GM19467 (cell line): ENCODE measurements around the gene EDC3.

ENCODE experiments used
- ATAC-seq: cut with Tn5 transposase; IDR thresholded peaks from one replicate; pipeline ENCODE4 v1.9.1; 2021; ENCODE audit warnings: mild to moderate bottlenecking, moderate library complexity; ENCODE audit not compliant: unreplicated experiment

EDC3 gene

DNA sequence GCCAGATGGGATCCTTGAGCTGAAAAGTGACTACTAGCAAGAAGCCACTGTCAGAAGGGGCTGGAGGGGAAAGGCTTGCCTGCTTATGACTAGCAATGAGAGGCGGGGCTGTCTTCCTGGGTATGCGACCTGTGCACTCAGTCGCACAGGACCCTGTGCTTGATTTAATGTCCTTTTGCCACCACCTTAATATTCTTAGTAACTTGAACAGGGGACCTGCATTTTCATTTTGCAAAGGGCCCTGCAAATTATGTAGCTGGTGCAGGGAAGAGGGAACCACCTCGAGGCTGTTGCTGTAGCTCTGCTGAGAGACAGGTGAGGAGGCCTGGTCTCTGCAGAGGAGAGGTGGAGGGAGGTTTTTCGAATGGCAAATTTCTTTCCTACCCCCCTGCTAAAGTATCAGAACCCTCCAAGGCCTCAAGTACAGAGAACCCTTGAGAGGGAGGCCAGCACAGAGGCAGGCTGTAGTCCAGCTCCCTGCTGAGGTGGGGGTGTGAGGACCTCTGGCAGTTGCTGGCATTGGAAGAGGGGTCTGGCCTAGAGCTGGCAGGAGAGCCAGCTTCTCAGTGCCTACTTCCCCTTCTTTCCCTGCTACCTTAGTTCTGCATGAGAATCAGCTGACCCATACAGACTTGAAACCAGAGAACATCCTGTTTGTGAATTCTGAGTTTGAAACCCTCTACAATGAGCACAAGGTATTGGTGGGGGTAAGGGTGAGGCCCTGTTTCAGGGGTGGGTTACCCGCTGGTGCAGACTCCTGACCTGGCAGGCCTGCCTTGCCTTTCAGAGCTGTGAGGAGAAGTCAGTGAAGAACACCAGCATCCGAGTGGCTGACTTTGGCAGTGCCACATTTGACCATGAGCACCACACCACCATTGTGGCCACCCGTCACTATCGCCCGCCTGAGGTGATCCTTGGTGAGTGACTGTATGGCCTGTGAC lies 68.8 kb downstream of the EDC3 start:
- ATAC-seq = no peak

DNA sequence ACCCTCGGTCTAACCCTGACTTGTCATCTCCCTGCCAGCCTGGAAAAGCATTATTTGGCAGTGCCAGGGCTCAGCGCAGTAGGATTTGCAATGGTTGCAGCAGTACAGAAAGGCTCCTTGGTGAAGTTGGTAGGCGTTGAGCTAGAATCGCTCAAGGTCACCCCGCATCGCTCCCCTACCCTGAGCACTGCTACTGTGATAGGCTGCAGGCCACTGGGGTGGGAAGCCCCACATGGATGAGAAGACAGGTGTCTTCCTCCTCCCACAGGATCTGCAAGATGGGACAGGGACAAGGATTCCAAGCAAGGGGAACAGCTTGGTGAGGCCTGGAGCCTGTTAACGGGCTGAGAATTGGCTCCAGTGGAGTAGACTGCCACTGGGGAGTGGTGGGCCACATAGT lies 69.5 kb downstream of the EDC3 start:
- no peak for ATAC-seq

DNA sequence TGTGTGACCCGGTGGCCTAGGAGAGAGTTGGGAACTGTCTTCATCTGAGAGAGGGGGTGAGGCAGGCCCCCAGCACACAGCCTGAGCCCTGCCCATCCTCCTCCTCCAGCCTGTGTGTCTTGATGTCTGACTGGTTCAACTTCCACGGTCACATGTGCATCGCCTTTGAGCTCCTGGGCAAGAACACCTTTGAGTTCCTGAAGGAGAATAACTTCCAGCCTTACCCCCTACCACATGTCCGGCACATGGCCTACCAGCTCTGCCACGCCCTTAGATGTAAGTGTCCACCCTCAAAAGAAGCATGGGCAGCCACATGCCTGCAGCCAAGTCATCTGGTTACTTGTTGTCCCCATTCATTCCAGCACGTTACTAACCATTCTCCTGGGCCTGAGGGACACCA lies 70.1 kb downstream of the EDC3 start:
- no peak for ATAC-seq

DNA sequence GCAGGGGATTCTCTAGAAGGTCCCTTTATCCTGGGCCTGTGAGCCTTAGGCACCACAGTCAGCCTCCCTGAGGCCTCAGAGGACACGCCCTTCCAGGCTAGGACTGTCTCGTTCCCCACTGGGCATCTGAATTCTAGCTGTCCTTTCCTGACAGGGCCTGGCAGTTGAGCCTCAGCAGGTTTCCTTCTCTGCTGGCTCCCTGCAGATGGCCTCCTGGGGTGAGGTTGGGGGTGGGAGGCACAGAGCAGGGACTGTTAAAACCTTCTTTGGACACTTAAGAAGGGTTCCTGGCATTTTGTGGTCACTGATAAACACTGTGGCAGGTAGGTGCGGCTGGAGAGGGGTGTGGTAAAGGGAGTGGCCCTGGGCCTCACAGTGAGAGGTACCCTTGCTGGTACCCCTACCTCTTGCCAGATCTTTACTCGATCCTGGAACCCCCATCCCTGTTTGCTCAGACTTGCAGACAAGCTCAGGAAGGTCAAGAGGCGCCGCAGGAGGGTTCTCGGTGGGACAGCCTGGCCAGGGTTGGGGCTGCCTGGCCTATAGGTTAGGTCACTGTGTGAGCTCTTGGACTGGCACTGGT lies 71.7 kb downstream of the EDC3 start:
- no peak for ATAC-seq

DNA sequence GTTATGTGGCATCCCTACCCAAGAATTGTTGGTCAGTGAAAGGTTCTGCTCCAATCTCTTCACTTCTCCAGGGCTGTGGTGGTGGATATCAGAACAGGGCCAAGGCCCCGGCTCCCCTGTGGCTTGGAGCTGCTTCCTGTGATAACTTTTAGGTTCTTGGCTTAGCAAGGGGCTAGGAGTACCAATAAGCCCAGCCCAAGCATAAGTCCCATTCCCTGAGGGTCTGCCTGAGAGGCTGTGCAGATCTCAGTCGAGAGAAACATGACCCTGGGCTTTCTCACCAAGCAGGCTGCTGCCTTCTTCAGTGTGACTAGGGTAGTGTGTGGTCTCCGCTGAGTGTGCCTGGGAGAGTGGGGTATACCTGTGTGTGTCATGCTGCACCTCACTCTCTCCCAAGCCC lies 73.1 kb downstream of the EDC3 start:
- no peak for ATAC-seq

DNA sequence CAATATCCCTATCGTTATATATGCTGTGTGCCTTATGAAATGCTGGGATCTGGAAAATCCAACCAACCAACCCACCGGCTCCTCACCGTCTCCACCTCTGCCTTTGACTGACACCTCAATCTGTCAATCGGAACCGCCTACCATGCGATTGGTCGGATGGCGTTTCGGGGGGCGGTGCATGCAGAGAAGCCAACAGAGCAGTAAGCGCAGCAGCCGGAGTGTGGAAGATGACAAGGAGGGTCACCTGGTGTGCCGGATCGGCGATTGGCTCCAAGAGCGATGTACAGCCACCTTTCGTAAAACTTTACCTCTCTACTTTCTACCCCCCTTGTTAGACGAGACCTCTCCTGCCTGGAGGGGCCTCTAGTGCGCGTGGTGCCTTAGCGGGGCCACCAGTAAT lies 73.9 kb downstream of the EDC3 start:
- no peak for ATAC-seq

DNA sequence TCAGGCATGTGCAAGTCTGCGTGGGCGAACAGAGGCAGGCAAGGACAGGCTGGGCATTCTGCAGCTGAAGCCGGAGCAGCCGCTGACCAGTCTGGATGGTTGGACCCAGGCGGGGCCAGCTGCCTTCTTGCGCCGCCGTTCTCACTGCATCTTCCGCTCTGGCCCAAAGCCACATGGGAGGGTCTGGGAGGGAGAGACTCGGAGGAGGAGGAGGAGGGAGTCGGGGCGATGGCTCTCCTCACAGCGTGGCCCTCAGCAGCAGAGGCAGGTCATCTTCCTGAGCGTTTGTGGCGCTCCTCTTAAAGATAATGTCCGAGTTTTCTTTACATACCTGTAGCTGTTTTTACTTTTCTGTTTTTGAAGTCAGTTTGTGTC lies 74.3 kb downstream of the EDC3 start:
- ATAC-seq = no peak

DNA sequence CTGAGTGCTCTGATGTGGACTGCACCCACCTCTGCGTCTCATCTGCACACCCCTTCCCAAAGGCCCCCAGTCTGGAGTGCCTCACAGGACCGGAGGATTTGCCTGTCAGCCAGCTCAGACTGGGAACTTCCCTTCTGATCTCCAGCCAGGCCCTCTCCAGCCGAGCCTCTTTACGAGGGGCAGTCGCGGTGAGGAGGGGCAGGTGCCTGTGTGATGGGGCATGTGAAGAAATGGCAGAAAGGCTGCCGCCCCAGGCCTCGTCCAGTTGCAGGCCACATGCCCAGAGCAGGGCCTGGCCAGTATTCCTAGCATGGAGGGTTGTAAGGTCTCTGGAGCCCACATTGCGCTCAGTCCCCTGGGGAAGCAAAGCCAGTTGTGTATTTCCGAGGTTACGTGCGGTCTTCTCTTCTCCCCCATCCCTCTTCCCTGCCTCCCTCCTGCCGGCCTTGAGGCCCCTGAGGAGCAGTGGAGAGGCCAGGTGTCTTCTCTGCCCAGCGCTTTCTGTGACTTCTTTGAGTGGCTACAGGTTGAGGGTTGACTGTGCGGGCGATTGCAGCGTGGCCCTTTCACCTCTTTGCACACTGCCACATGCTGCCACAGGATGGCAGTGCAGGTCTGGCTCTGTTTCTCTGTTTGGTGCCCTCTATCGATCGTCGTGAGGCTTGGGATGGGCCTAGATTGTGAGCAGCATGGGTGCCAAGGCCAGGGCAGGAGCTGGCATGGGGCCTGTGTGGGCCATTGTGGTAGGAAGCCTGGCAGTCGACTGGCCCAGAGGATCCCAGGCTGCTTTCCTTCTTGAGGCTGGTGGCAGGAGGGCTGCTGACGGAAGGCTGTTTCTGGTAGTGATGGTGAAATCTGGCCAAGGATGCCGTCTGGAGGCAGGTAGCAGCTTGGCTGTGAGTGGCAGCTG lies 74.9 kb downstream of the EDC3 start:
- ATAC-seq = no peak

DNA sequence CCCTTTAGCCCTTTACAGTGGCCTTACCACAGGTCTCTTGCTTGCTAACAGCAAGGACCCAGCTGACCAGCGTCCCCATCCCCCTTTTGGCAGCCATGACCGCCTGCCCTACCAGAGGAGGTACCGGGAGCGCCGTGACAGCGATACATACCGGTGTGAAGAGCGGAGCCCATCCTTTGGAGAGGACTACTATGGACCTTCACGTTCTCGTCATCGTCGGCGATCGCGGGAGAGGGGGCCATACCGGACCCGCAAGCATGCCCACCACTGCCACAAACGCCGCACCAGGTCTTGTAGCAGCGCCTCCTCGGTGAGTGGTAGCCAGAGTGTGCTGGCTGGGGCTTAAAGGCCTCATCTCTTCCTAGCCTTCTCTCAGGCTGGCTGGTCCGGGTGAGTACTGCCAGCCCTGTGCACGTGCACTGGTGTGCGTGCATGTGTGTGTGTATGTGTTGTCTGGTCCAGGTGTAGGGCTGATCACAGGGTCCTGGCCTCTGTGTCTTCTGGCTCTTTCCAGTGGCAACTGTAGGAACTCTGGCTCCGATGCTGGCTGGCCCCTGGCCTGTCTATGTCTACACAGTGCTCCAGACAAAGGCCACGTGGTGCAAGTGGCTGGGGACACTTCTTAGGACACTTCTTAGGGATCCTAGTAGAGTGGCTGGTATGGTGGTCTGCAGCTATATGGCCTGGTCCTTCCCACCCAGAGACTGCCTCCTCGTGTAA lies 75.7 kb downstream of the EDC3 start:
- ATAC-seq = no peak

DNA sequence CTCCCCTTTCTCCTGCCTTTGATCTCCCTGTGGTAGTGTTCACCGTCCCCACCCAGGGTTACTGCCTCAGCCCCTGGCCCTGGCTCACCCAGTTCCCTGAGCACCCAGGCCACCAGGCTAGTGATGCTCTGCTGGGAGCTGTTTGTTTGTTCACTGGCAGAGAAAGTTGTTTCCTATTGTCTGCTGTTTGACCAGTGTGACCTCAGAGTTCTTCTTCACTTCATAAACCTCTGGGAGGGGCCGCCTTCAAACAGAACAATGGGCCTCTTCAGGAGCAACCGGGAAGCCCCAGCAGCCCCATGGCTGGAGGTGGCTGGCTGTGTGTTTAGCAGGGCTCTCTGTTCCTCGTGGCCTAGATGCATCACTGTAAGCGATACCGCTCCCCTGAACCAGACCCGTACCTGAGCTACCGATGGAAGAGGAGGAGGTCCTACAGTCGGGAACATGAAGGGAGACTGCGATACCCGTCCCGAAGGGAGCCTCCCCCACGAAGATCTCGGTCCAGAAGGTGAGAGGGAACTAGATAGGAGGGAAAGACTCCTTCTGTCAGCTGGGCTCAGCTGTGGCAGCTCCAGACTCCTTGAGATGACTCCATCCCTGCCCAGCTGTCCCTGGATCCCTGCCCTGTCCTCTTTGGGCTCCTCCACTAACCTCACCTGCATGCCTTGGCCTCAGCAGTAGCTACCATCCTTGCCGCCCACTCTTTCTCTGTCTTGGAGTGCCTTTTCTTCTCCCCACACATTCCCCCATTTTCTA lies 76.8 kb downstream of the EDC3 start:
- no peak for ATAC-seq

DNA sequence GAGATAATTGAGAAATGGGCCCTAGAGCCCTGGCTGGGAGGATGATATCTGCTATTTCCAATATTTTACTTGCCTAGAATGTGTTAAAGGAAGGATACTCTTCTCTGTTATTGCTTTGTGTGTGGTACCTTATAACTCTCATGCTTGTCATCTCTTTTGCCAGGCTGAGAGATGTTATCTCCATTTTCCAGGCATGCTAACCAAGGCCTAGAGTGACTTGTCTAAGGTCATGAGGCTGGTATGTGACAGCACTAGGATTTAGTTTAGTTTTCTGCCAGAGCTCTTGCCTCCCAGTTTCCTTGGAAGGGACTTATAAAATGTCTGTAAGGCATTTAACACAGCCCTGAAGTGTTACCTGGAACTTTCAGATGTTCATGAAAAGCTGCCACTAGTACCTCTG lies 78.8 kb downstream of the EDC3 start:
- no peak for ATAC-seq

DNA sequence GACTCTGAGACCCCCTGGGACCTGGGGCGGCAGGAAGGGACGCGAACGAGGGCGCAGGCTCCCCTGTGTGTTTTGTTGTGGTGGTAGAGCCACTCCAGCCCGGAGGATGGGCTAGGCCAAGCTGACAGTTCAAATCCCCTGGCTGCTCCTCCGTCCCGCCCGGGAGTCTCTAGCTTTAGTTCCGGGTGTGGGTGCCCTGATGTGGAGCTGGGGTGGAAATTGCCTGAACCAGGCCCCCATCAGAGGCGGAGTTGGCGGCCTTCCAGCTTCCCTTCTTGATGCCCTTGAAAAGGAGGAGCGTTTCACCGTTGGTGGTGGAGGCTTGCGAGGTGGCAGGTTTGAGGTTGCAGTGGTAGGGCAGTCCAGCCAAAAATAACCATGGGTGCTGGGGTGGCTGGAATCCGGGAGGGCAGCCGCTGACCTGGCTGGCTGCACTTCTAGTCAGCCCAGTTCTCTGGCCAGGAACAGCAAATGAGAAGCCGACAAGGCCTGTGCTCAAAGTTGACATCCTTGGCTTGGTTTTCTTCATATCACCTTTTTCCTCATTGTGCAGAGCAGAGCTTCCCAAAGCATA lies 79.4 kb downstream of the EDC3 start:
- ATAC-seq = no peak

DNA sequence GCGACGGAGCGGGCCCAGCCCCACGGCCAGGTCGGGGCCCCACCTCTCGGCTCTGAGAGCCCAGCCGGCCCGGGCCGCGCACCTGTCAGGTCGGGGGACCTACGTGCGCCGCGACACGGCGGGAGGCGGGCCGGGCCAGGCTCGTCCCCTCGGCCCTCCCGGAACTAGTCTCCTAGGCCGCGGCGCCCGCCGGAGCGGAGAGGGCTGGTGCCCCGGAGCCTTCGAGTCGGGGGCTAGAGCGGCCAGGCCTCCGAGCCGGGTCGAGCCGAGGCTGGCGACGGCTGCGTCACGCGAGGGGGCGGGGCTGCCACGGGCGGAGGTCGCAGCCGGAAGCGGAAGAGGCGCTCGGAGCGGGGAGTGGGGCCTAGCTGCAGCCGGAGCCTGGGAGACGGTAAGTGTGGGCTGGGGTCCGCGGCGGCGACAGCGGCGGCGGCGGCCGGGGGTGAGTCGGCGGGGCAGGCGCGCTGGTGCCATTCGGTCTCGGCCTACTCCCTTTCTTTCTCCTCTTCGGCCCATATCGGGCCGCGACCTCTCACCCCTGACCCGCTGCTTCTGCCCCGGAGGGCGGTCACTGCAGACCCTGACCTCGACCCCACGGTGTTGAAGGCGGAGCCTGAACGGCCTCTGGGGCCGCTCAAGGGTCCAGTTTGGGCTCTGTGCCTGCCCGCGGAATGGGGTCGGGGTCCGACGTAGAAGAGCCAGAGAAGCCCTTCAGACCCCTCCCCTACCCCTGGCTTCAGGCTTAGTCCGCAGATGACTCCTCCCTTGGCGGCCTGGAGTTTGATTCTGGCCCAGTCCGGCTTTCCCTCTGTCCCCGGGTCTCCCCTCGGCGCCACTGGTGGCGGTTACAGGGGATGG lies 80.1 kb downstream of the EDC3 start, which contains the start of gene CLK3:
Gene CLK3, plus strand, starts transcription at position 329 of the 858 bp plus-strand sequence. CDS start 3,361 bp downstream, outside the sequence.
- peak; percentile 78 for ATAC-seq

DNA sequence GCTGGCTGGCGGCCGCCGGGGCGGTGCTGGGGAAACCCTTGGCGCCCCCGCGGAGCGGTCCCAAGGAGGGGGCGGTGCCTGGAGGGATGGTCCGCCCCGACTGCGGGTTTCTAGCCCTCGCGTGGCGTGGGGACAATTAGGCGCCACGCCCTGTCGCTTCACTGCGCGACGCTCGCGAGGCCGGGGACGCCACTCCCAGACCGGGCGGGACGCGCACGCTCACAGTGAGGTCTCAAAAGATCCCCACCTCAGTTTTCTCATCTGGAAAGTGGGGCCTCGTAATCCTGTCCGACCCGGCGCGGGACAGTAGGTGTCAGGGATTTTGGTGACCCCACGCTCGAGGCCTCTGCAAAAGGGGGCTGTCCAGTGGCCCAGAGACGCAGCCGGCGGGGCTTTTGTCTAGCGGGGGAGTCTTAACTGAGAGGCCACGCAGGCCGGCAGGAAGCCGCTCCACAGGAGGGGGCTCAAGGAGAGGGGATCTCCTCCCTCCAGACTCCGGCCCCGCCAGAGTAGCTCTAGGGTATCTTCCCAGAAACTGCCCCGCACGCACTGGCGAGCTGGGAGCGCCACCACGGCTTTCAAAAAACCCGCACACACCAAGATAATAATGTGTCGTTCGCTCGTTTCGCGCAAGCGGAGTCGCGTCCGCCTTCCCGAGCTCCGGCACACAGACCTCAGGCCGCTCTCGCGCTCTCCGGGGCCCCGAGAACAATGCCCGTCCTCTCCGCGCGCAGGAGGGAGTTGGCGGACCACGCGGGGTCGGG lies 80.9 kb downstream of the EDC3 start:
- ATAC-seq = peak; percentile 28

DNA sequence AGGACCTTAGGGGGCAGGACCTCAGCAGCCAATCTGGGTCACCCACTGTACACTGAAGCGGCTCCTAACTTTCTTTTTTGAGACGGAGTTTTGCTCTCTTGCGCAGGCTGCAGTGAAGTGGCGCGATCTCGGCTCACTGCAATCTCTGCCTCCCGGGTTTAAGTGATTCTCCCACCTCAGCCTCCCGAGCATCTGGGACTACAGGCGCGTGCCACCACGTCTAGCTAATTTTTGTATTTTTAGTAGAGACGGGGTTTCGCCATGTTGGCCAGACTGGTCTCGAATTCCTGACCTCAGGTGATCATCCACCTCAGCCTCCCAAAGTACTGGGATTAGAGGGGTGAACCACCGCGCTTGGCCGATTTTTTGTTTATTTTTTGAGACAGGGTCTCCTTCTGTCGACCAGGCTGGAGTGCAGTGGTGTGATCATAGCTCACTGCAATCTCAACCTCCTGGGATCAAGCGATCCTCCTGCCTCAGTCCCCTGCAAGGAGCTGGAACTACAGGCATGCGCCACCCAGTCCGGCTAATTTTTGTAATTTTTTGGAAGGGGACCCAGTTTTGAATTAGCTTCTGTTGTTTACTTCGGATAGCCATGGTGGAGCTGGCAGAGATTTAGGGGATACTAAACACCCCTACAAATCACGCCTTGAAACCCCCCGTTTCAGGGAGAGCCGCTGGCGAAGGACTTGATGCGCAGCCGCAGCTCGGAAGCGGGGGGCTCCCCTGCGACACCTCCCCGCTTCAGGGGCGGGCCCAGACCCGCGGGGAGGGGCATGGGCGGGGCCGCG lies 81.7 kb downstream of the EDC3 start:
- ATAC-seq = no peak

DNA sequence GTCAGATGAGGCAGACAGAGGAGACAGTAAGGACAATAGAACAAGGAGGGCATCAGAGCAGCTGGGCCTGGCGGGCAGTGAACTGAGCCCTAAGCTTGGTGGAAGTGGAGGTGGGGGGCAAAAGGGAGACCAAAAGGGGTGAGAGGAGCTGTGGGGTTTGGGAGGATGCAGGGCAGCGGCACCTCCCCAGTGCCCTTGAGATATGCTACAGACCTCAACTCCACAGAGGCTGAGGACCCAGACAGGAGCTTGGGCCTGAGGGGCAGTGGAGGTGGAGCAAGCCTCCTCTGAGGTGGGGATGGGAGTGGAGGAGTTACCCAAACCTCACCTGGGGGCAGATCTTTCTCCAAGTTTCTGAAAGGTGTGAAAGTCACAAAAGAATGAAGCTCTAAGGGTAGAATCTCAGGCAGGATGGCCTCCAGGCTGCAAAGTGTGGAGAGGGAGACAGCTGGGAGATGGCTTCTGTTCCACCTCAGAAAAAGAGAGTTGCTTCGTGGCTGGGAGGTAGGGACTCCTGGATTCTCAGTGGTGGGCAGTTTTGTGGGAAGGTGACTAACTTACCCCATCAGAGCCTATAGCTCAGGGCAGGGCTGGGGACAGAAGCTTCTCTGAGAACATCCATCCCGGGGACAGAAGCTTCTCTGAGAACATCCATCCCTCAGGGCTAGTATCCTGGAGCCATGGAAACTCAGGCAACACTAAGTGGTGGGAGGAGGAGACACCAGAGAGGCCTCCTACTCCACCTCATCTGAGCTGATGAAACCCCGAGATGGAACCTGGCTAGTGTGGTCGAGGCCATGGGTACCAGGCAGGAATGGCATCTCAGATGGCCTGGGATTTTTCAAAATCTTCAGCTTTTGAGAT lies 82.5 kb downstream of the EDC3 start:
- ATAC-seq = no peak
